ENCODE measurements around the gene PCSK2.

- no peak for TF ChIP-seq EZH2 (optimal IDR thresholded peaks at IDR 0.05; ENCODE audit: low read depth, low read length)
- TF ChIP-seq CTCF (IDR thresholded peaks at IDR 0.05; ENCODE audit: low read length) = no peak
- TF ChIP-seq EZH2phosphoT487 (IDR thresholded peaks at IDR 0.05; ENCODE audit: low read length) = no peak
These were observed 152.8 kb downstream of the PCSK2 start for GRCh38 chr20:17379651-17380050.
